NAMALWA (cell line): ENCODE measurements around the gene RPS15.

Source experiments
- DNase-seq: peaks from one replicate; pipeline ENCODE4 v3.0.0-alpha.2; 2015; ENCODE audit warnings: low spot score

Gene RPS15

DNA sequence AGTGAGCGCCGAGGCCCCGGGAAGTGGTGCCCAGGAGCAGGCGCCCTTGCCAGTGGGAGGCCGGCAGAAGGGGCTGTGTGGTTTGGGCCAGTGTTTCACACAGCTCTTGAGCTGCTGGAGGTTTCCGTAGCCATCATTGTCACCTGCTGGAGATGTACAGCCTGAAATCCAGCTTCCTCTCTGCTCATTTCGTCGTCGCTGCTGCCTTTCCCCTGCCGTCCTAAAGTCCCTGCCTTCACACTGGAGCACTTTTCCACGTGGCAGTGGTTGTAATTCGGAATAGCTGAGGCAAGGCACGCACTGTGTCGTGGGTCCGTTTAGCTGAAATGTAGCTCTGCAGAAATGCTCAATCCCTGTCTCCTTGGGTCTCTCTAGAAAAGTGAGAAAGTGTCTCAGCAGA, 17.6 kb upstream of the RPS15 start:
- no peak for DNase-seq

DNA sequence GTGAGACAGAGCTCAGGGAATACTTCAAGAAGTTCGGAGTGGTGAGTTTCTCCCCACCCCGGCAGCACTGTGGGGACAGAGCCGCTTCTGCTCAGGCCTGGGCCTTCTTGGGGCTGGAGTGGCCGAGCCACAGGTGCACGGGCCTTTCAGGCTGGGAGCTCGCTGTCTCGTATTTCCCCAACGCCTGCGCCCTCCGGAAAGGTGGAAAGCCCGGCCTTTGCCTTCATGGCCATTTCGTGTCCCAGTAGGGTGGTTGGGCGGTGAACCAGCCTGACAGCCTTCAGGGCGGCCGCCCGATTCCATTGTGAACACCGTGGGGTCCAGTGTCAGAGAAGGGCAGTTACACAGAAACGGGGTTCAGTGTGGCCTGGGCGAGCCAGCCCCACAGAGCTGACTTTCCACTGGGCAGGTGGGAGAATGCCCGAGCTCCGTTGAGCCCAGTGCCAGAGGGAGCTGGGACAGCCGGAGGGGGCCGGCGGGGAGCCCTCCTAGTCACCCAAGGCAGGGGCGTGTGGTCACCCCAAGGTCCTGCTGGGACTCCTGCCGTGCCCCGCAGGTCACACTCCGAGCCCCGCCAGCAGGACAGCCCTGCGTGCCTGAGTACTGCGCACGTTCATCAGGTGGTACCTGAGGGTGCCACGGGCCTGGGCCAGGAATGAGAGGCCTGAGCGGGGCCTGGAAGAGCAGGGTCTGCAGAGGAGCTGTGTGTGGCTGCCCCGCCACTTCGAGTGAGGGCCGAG, 16.8 kb upstream of the RPS15 start:
- no peak for DNase-seq

DNA sequence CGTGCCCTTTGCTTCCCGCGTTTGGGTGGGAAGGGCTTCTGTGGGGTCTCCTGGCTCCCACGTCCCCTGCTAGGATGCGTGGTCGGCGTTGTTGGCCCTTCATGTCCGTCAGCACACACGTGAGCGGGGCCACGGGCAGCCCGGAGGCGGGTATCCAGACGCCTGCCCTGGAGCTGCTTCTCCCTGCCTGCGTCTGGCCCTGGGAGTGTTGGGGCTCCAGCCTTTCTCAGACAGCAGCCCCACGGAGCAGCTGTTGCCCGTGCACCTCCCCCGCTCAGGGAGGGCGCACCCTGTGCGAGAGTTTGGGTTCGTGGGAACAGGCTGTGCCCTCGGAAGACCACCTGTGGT, 16.3 kb upstream of the RPS15 start:
- no peak for DNase-seq

DNA sequence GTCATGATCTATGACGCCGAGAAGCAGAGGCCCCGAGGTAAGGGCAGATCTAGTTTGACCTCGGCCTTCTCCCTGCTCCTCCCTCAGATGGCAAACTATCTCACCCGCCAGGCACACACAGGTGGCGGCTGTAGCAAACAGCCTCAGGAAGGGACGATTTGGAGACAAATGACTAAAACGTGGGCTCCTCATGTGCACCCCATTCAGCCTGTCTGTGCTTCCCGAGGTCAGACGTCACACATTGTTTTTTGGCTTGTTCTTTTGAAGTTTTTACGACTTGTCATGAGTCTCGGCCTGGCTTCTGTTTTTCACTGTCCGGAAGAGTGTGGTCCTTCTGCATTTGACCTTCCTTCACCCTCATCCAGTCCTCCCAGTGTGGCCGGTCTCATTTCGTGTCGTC, 15.8 kb upstream of the RPS15 start:
- DNase-seq, result no peak

DNA sequence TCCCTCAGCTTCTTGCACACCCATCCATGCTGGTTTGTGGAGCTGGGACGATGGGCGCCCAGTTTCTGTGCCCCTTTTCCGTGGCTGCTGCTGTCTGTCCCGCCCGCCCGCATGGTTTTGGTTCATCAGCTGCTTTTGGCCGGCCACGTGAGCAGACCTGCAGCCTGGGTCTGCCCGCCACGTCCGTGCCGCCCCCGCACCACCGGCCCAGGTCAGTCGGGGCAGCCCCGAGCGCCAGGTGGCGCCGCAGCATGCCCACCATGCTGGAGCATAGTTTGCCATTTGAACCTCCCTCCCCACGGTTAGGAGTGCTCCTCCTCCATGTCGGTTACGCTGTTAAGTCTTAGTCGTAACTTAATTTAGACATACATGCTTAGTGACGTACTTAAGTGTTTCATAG, 15.3 kb upstream of the RPS15 start:
- no peak for DNase-seq

DNA sequence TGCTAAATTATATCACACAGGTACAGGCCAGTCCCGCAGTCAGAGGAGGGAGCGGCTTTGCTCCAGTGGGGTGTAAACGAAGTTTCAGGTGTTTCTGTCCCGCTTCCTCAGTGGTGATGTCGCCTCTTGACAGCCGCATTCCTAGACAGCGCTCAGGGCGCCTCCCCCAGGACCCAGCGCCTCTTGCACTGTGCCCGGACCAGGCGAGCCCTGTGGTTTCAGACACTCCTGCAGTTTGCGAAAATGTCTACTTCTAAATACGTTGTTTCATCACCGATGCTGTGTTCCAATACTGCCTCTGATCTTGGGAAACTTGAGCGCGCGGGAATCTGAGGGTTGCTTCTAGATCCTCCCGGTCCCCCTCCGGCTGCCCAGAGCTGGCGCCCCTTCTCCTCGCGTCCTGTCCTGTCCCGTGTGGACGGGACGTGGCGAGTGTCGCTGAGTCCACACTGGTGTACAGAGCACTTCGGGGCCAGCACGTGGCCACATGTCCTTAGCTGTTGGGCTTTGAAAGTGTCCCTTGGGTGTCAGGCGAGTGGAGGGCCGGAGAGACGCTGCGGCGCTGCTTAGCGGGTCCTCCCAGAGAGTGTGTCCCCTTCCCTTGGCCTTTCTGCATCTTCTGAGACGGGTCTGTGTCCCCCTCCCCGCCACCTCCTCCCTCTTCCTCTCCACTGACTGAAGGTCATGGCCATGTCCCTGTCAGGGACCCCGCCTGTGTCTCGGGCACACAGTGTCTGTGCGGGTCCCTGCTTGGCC, 14.6 kb upstream of the RPS15 start:
- DNase-seq, result no peak

DNA sequence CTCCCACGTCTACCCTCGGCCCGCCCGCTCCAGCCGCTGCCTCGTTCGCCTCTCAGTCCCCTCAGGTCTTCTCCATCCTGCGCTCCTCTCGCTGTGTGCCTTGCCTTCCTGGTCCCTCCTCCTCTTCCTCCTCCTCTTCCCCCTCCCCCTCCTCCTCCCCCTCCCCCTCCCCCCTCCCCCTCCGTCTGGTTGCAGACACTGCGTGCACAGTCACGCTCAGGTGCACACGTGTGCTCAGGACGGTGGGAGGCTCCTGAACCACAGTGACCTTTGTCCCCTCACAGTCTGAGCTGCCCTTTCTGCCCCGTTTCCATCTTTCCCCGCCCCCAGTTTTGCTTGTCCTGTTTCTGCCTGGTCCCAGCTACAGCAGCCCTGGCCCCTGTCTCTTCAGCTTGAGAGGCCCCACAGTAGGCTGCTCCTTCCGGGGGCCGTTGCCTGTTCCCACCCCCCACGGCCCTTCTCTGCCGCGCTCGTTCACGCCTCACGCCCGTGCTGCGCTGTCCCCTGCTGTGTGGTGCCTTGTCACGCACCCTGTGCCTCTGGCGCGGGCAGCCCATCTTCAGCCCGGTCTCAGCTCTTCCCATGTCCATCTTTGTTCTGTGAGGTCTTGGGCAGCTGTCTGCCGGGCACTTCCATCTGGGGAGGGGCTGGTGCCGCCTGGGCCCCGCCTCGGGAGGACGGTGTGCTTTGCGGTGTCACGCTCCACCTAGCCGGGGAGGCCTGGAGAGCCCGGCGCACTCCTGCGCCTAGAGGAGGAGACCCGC, 13.8 kb upstream of the RPS15 start:
- DNase-seq, result no peak

DNA sequence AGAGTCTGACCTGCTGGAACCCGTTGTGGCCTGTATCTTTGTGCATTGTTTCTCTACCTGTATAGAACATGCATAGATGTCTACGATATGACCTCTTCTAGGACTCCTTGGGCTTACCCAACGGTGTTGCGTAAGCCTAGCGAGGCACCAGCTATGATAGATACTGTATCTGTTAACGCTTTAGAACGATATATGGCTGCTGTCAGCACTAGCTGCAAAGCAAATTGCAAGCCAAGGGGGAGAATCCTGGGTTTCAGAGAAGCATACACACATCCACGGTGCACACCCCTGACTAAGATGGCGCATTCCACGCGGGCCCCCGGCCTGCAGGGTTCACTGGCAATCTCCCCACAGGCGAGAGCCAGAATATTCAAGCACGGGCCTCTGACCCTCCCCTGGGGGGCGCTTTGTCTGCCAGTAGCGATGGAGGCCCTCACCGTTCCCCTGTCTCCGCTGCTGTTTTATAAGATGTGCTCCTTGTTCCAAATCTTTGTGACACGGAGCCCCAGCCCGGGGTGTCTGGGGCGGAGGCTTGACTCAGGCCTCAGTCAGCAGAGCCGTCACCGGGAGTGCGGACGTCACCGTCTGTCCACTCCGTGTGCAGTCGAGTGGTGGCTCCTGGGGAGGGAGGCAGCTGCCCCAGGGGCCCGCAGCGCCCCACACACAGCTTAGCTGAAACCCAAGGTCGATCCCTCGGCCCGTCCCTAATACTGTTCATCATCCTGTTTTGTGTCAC, 12.9 kb upstream of the RPS15 start:
- DNase-seq, result no peak

DNA sequence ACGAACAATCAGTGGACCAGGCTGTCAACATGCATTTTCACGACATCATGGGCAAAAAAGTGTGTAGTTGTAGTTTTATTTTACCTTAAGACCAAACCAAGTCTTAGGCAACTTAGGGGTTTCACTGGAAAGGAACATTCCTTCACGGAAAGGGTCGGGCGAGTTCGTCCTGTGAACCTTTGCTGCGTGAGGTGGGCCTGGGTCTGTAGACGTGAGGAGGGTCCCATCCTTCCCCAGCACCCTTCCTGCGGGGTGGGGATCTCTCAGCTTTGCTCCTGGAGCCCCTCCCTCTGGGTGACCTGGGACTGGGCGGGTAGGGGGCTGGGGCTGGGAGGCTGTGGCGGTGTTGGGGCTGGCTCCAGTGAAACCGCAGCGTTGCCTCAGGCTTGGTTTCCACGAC, 12.3 kb upstream of the RPS15 start:
- no peak for DNase-seq

DNA sequence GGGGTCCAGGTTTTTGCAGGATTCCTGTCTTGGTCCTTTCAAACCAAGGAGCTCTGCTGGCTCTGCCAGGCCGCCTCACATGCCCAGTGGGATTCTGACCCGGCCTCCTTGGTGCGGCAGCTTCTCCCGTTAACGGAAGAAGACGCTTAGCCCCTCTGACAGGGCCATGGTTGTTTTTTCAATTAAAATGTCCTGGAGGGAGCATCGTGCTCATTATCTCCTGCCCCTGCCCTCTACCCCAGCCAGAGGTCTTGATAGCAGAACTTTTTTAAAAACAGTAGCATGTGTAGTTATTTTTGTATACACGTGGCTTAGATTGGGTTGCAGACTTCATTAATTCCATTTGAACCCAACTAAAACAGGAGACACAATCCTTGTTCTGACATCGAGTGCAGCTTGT, 11.5 kb upstream of the RPS15 start:
- no peak for DNase-seq

DNA sequence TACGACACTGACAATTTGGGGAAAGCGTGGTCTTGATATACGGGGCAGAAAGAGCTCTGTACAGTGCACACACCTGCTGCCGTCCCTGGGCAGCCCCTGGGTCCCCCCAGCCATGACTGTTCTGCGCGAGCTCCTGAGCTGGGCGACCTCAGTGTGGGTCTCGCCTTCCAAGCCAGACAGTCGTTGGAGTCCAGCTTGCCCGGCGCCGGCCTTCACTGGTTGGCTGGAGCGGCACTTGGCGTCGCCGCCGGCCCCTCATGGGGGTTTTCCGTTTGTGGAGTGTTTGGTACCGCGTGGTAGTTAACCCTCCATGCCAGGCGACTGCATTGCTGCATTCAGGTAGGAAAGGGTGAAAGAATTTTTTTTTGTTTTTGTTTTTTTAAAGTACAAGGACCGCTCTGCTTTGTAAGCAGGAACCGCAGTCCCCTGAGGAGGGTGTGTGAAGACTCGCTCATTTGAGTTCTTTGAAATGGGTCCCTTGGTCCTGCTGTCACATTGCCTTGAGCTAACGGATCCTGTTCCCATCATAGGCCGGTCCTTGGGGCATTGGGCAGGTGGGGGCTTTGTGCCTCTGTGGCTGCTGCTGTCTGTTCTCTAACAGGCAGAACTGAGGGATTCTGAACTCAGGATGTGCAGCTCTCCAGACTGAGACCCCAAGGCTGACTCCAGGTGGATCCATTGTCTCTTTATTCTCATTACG, 10.8 kb upstream of the RPS15 start:
- no peak for DNase-seq

DNA sequence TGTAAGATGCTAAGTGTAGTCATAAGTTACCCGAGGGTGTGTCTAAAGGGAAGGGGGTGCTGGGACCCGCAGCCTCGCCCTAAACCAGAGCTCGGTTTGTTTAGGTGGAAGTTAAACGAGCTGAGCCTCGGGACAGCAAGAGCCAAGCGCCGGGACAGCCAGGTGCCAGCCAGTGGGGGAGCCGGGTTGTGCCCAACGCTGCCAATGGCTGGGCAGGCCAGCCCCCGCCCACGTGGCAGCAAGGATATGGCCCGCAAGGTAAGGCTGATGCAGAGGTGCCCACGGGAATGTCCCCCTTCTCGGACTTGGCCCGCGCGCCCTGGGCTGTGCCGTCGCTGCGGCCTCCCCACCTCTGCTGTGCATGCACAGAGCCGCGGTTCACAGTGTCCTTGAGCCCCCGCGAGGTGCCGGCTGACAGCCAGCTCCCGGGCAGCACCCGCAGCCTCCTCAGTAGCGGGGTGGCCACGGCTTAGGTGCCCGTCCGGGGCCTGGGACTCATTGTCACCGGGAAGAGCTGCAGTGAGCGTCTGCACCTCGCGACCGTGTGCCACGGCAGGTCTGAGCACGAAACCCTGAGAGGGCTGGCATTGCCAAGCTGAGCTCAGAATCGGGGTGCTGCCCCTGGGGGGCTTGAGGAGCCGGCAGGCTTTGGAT, 9.3 kb upstream of the RPS15 start:
- no peak for DNase-seq

DNA sequence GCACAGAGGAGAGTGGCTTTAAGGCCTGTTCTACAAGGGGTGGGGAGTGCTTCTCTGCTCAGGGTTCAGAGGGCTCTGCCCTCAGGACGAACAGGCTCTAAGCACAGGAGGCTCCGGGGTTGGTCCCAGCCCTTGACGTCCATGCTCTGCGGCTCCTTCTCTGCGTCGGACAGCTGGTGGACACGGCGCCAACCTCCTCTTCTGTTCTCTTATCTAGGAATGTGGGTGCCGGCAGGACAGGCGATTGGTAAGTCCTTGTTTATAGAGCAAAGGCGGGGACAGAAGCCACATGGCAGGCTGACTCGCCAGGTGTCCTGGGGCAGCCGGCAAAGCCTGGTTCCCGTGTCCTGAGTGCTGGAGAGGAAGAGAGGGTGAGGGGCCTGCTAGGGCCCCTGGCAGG, 8.4 kb upstream of the RPS15 start:
- no peak for DNase-seq

DNA sequence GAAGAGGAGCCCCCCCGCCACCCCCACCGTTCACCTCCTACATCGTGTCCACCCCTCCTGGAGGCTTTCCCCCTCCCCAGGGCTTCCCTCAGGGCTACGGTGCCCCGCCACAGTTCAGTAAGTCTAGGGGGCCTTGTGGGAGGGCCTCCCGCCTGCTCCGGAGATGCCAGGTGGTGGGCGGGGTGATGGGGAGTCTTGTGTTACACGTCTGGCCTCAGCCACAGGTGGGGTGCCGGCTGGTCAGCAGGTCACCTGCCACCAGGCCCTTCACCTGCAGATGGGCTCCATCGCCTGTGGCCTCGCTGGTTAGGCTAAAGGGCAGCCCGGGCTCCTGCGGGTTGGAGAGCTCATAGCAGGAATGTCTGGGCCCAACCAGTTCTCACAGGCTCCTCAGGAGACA, 8.0 kb upstream of the RPS15 start:
- no peak for DNase-seq

DNA sequence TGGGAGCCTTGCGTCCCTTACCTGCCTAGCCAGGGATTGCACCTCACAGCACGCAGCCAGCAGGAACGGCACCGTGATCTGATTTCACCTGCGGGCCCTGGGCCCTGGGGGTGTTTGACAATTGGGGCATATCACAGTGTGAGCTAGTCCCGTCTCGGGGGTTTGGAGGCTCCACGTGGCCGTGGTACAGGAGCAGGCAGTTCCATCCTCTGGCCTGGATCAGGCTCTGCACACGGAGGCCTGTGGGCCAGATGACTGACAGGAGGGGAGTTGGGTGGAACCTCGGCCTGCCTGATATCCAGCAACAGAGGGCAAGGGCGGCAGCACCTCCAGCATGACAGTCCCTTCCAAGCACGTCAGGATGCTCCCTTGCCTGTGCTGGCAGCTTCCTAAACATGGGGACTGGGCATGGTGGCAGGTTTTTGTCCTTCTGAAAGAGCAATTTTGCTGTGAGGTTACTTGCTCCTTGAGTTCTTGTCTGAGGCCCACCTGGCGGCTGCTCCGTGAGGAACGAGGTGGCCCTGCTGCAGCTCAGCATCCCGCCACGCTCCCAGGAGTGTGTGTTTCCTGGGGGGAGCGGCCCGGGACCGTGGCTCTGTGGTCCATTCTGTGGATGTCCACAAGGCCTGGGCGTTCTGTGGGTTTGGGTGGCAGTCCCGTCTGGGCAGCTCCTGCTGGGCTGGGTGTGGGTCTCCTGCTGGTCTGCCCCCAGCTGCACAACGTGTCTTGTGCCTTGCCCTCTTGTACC, 6.3 kb upstream of the RPS15 start:
- DNase-seq, result no peak

DNA sequence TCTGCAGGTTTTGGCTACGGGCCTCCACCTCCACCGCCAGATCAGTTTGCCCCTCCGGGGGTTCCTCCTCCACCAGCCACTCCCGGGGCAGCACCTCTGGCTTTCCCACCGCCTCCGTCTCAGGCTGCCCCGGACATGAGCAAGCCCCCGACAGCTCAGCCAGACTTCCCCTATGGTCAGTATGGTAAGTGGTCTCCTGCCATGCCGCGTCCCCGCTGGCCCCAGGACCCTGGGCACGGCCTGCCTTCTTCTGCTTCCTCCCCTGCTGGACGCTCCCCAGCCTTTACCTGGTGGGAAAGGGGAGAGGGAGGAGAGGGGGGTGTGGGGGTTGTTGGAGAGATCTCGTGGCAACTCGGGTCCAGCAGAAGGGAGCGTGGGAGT, 5.7 kb upstream of the RPS15 start:
- no peak for DNase-seq

DNA sequence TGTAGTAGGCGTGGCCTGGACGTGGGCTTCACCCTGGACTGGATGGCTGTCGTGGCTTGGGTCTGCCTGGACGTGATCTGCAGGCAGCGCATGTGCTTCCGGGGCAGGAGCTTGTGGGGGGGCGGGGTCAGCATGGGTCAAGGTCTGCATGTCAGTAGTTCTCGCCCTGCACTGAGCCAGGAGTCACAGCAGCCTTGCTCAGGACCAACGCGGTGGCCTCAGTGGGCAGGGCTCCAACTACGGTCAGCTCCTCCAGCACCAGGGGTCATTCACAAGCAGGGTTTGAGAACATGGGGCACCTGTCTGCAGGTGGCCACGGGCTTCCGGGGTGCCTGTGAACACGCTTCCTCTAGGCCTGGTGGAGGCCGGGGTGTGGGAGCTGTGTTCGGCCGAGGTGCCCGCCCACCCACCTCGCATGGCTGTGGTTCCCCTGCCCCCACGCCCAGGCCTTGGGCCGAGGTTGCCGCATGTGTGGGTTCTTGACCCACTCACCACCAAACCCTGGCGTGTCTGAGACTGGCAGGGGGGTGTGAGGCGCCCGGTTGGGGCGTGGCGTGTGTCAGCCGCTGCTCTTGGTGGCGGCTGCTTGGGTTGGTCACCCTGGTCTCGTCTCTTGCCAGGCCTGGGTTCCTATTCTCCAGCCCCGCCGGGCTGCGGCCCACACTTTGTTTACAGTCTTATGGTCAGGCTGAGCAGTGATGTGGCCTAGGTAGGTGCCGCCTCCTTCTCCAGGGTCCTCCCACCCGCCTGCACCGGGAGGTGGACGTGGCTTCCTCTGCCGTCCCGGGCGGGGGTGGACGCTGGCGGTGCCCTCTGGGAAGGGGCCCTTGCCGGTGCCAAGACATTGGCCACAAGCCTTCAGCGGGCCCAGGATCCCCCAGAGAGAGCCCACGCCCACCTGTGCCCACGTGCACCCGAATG, 4.8 kb upstream of the RPS15 start:
- no peak for DNase-seq

DNA sequence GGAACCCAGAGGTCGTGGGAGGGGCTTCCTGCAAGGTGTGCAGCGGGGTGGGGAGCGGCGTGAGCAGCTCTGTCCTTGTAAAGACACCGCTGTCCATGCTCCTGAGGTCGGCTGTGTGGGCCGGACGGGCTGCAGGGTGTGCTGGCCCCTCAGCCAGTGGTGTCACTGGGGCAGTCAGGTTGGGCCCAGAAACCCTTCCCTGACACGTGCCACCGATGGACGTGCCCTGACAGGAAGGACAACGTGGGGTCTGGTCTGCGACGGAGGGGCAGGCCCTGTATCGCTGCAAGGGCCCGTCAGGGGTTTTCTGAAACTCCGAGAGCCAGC, 4.2 kb upstream of the RPS15 start:
- no peak for DNase-seq

DNA sequence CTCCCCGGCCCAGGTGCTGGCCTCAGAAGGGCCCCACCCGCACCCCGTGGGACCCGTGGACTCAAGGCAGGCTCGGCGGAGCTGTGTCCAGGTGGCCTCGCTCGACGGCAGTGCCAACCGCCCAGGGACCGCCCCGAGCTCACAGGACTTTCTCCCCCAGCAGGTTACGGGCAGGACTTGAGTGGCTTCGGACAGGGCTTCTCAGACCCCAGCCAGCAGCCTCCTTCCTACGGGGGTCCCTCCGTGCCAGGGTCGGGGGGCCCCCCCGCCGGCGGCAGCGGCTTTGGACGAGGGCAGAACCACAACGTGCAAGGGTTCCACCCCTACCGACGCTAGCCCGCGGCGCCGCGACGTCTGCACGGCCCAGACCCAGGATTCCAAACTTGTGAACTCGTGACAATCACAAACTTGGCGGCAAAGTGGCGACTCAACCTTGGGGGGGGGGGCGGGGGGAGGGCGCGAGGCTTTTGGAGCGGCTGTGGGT, 3.6 kb upstream of the RPS15 start:
- no peak for DNase-seq
